SK-N-SH (cell line): ENCODE measurements around the gene ASXL2. TPM values are rescaled to one million over a fixed set of nuclear protein-coding genes. Genes with fewer than 3 reads are reported as not detected.

Source experiments
- CTCF ChIA-PET: fragments of 300-600, 350-600 bp; formaldehyde crosslinking; extraction: SDS; loops from one replicate; lab custom pipeline; 2021; lab: Yijun Ruan, JAX
- POLR2A ChIA-PET: fragments of 350-600 bp; sonication (Branson Sonifier 250); formaldehyde crosslinking; extraction: SDS; loops from one replicate; lab custom pipeline; 2020; ENCODE audit warnings: antibody characterized with exemption, inconsistent platforms; lab: Yijun Ruan, JAX
- DNase-seq: peaks from one replicate; pipeline ENCODE4 v3.0.0; 2012
- H2AFZ ChIP-seq: fragments of 200-600 bp; sonication (generic); 2 replicates; pipeline ENCODE4 v1.8.1; 2016; ENCODE audit warnings: antibody characterized with exemption, mild to moderate bottlenecking, low read depth
- H3F3A ChIP-seq: fragments of 200-600 bp; sonication (generic); replicated peaks from 2 replicates; pipeline ENCODE3; 2016; ENCODE audit warnings: antibody characterized with exemption, mild to moderate bottlenecking; ENCODE audit not compliant: insufficient read depth
- H3K27ac ChIP-seq, 2 experiments: fragments of 200-500 bp in 1 of 2; fragments of 200-600 bp in 1 of 2; sonication (Bioruptor generic) in 1 of 2; sonication (generic), shearing (Covaris generic) in 1 of 2; 2 replicates each; pipeline versions ENCODE4 v1.5.1 to v1.6.1; 2014 to 2016; ENCODE audit warnings: low read depth in 2 of 2, inconsistent platforms in 1 of 2, low read length in 1 of 2, mild to moderate bottlenecking in 1 of 2, mixed read lengths in 1 of 2
- H3K27me3 ChIP-seq: fragments of 200-600 bp; sonication (generic), shearing (Covaris generic); 2 replicates; pipeline ENCODE4 v1.6.1; 2016; ENCODE audit warnings: mixed run types; ENCODE audit not compliant: insufficient read depth
- H3K36me3 ChIP-seq, 2 experiments: fragments of 200-500 bp in 1 of 2; fragments of 200-600 bp in 1 of 2; sonication (Bioruptor generic) in 1 of 2; sonication (generic) in 1 of 2; replicated peaks in 1 of 2; 2 replicates each; pipeline versions ENCODE3 to v1.5.1; 2014 to 2016; ENCODE audit warnings: low read length in 1 of 2, mild to moderate bottlenecking in 1 of 2; ENCODE audit not compliant: insufficient read depth in 2 of 2, control insufficient read depth in 1 of 2
- H3K4me1 ChIP-seq, 2 experiments: fragments of 200-500 bp in 1 of 2; fragments of 200-600 bp in 1 of 2; sonication (Bioruptor generic) in 1 of 2; sonication (generic), shearing (Covaris generic) in 1 of 2; 2 replicates each; pipeline versions ENCODE4 v1.5.1 to v1.6.1; 2014 to 2016; ENCODE audit warnings: low read depth in 1 of 2, low read length in 1 of 2, mixed run types in 1 of 2; ENCODE audit not compliant: insufficient read depth in 2 of 2, control insufficient read depth in 1 of 2
- H3K4me2 ChIP-seq: fragments of 200-600 bp; sonication (generic), shearing (Covaris generic); 2 replicates; pipeline ENCODE4 v1.6.1; 2017; ENCODE audit warnings: mixed run types
- H3K4me3 ChIP-seq, 2 experiments: fragments of 200-500 bp in 1 of 2; fragments of 200-600 bp in 1 of 2; sonication (Bioruptor generic) in 1 of 2; sonication (generic), shearing (Covaris generic) in 1 of 2; 2 replicates each; pipeline versions ENCODE4 v1.5.1 to v1.8.1; 2014 to 2016; ENCODE audit warnings: low read depth in 2 of 2, inconsistent platforms in 1 of 2, low read length in 1 of 2, mild to moderate bottlenecking in 1 of 2, mixed read lengths in 1 of 2, moderate library complexity in 1 of 2
- H3K79me2 ChIP-seq: fragments of 200-600 bp; sonication (generic); 2 replicates; pipeline ENCODE4 v1.8.1; 2017; ENCODE audit warnings: mild to moderate bottlenecking; ENCODE audit not compliant: insufficient read depth
- H3K9ac ChIP-seq: fragments of 200-600 bp; sonication (generic); 2 replicates; pipeline ENCODE4 v1.6.1; 2017; ENCODE audit warnings: mixed run types
- H3K9me2 ChIP-seq: fragments of 200-600 bp; sonication (generic); 2 replicates; pipeline ENCODE4 v1.6.1; 2017; ENCODE audit warnings: mixed run types
- H3K9me3 ChIP-seq: fragments of 200-600 bp; sonication (generic); 2 replicates; pipeline ENCODE4 v1.6.1; 2017; ENCODE audit warnings: mixed run types, mild to moderate bottlenecking, moderate library complexity
- H4K20me1 ChIP-seq: fragments of 200-600 bp; sonication (generic); 2 replicates; pipeline ENCODE4 v1.6.1; 2017; ENCODE audit warnings: mild to moderate bottlenecking, mixed run types; ENCODE audit not compliant: insufficient read depth
- CHD2 ChIP-seq: fragments of 150-350 bp; IDR thresholded peaks from 2 replicates; pipeline ENCODE4 v1.6.1; 2018; ENCODE audit warnings: low read length; ENCODE audit not compliant: partially characterized antibody
- CTCF ChIP-seq: fragments of 200-600 bp; sonication (generic); IDR thresholded peaks from 2 replicates; pipeline ENCODE4 v1.6.1; 2017; ENCODE audit warnings: antibody characterized with exemption, mild to moderate bottlenecking, moderate library complexity
- FOXM1 ChIP-seq: IDR thresholded peaks from 2 replicates; pipeline ENCODE4 v1.4.0; 2012; ENCODE audit warnings: low read depth, mild to moderate bottlenecking
- IRF3 ChIP-seq: fragments of 150-350 bp; IDR thresholded peaks from 2 replicates; pipeline ENCODE4 v1.6.1; 2016; ENCODE audit warnings: mild to moderate bottlenecking, low read depth, low read length
- NRF1 ChIP-seq: IDR thresholded peaks from 2 replicates; pipeline ENCODE4 v1.6.1; 2012; ENCODE audit warnings: low read depth, mild to moderate bottlenecking, low read length
- RXRA ChIP-seq: IDR thresholded peaks from 2 replicates; pipeline ENCODE4 v1.4.0; 2012; ENCODE audit warnings: low read depth, mild to moderate bottlenecking, borderline replicate concordance
- SIN3A ChIP-seq: IDR thresholded peaks from 2 replicates; pipeline ENCODE4 v1.6.1; 2012; ENCODE audit warnings: low read depth, mild to moderate bottlenecking, low read length, moderate library complexity, borderline replicate concordance
- TCF12 ChIP-seq: IDR thresholded peaks from 2 replicates; pipeline ENCODE4 v1.4.0; 2012
- USF1 ChIP-seq: IDR thresholded peaks from 2 replicates; pipeline ENCODE4 v1.4.0; 2012; ENCODE audit warnings: low read depth, borderline replicate concordance
- WGBS: methylation state at CpG from one replicate; pipeline ENCODE4 v1.1.6; 2017; ENCODE audit warnings: low lambda C conversion rate; 5-methylcytosine and 5-hydroxymethylcytosine counted together
- polyA plus RNA-seq, 3 experiments: library from polyadenylated mRNA; depleted of rRNA; stranded (reverse); fragments of >200 nt; gene quantifications; 2 replicates each; pipeline ENCODE4 v1.2.3, GENCODE V29; 2012
- TF ChIP-seq, protein P1 (sequence below): IDR thresholded peaks from 2 replicates; pipeline ENCODE4 v1.6.1; 2012; ENCODE audit warnings: mild to moderate bottlenecking, low read depth, low read length, moderate library complexity
- TF ChIP-seq, protein P2 (sequence below): IDR thresholded peaks from 2 replicates; pipeline ENCODE4; 2012

The ASXL2 gene
- polyA plus RNA-seq, 1 of the 3 experiments (the other 2 are of a cell fraction): 4.8 TPM

DNA sequence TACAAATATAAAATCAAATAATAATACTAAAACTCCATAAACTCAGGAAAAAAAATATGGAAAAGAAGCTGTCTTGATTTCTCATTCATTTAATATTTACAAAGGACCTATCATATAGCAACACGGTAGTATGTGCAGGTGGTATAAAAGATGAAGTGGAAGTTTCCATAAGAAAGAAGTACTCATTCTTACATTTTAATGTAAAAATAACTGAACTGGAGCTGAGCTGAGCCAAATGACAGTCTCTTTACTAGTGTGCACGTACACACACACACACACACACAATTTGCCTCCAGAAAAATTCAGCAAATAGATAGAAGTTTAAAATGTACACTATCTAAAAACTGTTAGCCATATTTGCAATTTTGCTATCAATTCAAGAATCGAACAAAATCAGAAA lies 54.1 kb downstream of the ASXL2 start:
- TF ChIP-seq RXRA (no peak), SIN3A (no peak), CHD2 (no peak), IRF3 (no peak), USF1 (no peak), FOXM1 (no peak)
- TF ChIP-seq, all 33 proteins: peak for 0
- Histone ChIP-seq H3K9ac (no peak overlapping the region), H3K4me2 (no peak overlapping the region), H3K9me3 (no peaks in the 10 kb centered on the region), H3K9me2 (no peaks in the 10 kb centered on the region), H3K4me1 (no peaks in the 10 kb centered on the region), H3K27ac (no peak overlapping the region), H3K27me3 (no peaks in the 10 kb centered on the region), H3K36me3 (peaks cover under 1 to 4% of the 10 kb centered on the region in 2 experiments), H4K20me1 (no peaks in the 10 kb centered on the region), H3F3A (peaks cover 3% of the 10 kb centered on the region), H3K79me2 (peaks cover 11% of the 10 kb centered on the region; the same call in 1 of the 2 replicates), H3K4me3 (no peak overlapping the region), H2AFZ (no peak overlapping the region)
- DNase-seq: no peak
- WGBS: 98% methylated on average over 3 of the region's 3 CpGs
- ChIA-PET POLR2A (interaction anchor here (0.7 kb wide), 2 partner anchors 18 to 44 kb away, joined by 3 read pairs; no protein-coding TSS in a partner anchor), CTCF (interaction anchor here (0.7 to 3.6 kb wide), 2 partner anchors 18 to 27 kb away, joined by 3 to 14 read pairs; no protein-coding TSS in a partner anchor)

- ChIA-PET POLR2A (no interaction called here), CTCF (interaction anchor here (3.6 kb wide), 1 partner anchor 29 kb away, joined by 14 read pairs; no protein-coding TSS in a partner anchor)
- Histone ChIP-seq H4K20me1 (no peaks in the 10 kb centered on the region), H3K9me3 (no peaks in the 10 kb centered on the region), H3F3A (peaks cover 3% of the 10 kb centered on the region), H3K79me2 (peaks cover 11% of the 10 kb centered on the region; the same call in 1 of the 2 replicates), H3K4me1 (no peaks in the 10 kb centered on the region), H3K27me3 (no peaks in the 10 kb centered on the region), H3K36me3 (peaks cover 0 to 3% of the 10 kb centered on the region in 2 experiments), H2AFZ (no peak overlapping the region), H3K4me2 (no peak overlapping the region)
- 69% methylated on average over 27 of the region's 30 CpGs for WGBS
- TF ChIP-seq CTCF: no peak
- TF ChIP-seq, protein P1, sequence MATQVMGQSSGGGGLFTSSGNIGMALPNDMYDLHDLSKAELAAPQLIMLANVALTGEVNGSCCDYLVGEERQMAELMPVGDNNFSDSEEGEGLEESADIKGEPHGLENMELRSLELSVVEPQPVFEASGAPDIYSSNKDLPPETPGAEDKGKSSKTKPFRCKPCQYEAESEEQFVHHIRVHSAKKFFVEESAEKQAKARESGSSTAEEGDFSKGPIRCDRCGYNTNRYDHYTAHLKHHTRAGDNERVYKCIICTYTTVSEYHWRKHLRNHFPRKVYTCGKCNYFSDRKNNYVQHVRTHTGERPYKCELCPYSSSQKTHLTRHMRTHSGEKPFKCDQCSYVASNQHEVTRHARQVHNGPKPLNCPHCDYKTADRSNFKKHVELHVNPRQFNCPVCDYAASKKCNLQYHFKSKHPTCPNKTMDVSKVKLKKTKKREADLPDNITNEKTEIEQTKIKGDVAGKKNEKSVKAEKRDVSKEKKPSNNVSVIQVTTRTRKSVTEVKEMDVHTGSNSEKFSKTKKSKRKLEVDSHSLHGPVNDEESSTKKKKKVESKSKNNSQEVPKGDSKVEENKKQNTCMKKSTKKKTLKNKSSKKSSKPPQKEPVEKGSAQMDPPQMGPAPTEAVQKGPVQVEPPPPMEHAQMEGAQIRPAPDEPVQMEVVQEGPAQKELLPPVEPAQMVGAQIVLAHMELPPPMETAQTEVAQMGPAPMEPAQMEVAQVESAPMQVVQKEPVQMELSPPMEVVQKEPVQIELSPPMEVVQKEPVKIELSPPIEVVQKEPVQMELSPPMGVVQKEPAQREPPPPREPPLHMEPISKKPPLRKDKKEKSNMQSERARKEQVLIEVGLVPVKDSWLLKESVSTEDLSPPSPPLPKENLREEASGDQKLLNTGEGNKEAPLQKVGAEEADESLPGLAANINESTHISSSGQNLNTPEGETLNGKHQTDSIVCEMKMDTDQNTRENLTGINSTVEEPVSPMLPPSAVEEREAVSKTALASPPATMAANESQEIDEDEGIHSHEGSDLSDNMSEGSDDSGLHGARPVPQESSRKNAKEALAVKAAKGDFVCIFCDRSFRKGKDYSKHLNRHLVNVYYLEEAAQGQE: no peak
- no peak for TF ChIP-seq NRF1
- TF ChIP-seq, protein P2, sequence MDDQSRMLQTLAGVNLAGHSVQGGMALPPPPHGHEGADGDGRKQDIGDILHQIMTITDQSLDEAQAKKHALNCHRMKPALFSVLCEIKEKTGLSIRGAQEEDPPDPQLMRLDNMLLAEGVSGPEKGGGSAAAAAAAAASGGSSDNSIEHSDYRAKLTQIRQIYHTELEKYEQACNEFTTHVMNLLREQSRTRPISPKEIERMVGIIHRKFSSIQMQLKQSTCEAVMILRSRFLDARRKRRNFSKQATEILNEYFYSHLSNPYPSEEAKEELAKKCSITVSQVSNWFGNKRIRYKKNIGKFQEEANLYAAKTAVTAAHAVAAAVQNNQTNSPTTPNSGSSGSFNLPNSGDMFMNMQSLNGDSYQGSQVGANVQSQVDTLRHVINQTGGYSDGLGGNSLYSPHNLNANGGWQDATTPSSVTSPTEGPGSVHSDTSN: peak; percentile 59
- no peak for TF ChIP-seq RXRA
- peak; percentile 51 for TF ChIP-seq TCF12
- TF ChIP-seq, all 33 proteins: peak for 2
- H3K9me2 ChIP-seq: no peaks in the 10 kb centered on the region
- no peak overlapping the region for H3K9ac ChIP-seq
- no peak overlapping the region for H3K4me3 ChIP-seq
- H3K27ac ChIP-seq: no peak overlapping the region
- DNase-seq: peak; percentile 54
These were observed 55.8 kb downstream of the ASXL2 start for GRCh38 chr2:25822190-25823117.
